NCI-H345 treated with DMSO at 0.1 percent for 48 hours (cell line): Measurements from ENCODE around the gene LEPROT.

Experiments used
- DNase-seq: peaks from one replicate; lab custom pipeline; 2025; ENCODE audit not compliant: unreplicated experiment; lab: John Stamatoyannopoulos, UW

LEPROT gene

DNA sequence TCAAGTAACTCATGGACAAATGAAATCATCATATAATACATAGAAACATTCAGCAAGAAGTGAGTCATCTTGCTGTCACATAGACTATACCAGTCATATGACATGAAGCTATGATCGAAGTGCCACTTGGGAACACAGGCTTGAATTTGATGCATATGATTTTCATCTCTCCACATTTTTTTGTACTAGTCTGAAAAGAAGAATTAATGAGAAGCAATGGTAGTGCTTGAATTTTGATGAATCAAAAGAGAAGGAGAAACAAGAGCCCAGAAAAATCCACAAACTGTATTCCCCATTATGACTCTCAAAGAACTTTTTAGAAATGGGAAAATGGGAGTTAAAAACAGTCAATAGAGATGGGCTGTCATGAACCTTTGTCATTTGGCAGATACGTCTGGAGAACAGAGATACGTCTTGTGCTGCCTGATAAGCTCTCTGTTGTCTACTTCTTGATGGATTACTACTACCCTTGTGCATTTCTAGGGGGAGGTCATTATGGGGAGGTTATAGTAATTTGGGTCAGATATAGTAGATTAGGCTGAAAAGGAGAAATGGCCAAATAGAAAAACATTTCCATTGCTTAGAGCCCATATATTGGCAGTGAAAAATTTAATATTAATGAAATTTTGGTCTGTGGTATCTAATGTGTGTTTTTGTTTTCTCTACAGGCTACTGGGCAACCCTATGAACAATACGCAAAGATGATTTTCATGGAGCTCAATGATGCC is 8.0 kb upstream of the LEPROT start:
- no peak for DNase-seq

DNA sequence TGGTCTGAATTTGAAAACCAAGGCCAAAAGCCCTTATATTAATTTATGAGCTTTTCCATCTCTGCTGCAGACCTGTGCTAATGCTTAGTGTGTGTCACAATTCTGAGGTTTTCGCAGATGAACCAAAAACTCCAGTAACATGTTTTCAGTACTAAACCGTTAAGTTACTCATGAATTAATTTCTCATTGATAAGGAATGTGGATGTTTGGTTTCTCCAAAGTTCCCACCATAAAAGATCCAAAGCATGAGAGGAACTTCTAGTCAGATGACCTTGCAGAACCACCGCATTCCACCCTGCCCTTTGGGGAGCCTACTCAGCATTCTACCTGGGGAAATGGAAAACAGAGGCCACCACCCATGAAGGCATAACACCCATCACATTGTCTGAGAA is 7.5 kb upstream of the LEPROT start:
- DNase-seq = no peak

DNA sequence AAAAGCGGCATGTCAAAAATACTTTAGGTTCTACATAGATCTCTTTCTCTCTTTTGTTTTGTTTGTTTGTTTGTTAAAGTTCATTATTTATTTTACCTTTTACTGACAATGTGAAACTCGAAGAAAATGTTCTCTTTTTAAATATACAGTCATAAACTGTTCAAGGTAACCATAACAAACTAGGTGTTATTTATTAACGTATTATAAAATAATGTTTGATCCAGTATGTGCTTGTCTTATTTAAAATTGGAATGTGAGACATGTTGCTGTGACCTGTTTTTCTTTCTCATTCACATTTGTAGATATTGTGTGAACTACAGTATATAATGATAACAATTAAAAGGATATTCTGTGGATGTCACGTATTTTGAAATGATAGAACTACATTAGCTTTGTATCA is 5.9 kb upstream of the LEPROT start:
- DNase-seq = no peak

DNA sequence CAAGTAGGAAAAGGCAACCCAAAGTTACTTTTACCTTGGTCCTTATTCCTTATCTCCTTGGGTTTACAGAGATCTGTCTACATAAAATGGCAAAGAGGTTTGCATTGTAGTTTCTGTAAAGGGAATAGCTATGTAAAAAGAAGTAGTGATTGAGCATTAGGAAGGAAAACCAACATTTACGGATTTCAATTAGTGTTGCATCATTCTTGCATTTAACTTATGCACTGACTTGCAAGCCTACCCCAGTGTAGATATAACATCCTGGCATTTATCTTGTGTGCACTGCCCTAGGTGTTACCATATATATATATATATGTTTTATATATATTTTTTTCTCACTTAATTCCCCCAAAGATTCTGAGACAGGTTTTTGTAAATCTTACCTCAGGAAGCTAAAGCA is 3.7 kb upstream of the LEPROT start:
- DNase-seq = no peak

DNA sequence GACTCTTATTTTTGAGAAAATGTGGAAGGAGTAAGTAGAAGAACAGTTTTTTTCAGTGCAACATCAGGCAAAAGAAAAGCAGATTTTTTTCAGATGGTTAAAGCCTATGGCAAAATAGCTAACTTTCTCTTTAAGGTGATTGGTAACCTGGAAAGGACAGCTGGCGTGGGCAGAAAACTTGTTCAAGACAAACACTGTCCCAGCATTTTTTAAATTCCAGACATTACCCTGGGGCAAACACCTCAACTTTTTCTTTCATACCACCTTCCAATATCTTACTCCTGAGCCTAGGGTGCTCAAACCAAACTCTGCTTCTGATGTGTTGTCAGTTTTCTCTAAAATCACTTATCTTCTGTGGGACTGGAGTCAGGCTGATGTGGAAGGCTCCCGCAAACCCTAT is 2.7 kb upstream of the LEPROT start:
- no peak for DNase-seq

DNA sequence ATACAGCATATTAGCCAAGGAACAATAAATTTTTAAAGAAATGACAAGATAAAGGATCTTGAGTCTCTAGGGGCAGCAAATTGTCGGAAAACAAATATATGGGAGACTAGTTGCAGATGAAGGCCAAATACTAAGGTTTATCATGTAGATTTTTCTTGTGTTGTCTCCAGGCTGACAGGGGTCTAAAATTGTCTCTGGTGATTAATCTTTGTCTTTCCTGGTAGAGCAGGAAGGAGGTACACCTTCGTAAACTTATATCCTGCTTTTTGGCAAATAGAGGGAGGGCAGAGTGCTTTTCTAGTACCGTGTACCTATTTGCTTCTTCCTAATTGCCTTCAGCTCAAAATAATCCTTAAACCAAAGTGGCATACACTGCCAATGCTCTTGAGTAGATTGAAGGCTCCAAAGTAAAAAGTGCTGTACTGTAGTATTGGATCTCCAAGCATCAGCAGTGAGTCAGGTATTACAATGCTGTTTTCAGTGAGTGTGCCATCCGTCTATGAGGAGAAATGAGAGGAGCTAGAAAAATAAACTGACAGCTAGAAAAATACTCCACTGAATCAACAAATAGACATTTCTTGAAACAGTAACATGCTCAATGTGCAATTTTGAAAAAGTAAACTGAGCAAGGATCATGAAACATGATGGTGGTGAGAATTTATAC is 1.8 kb upstream of the LEPROT start:
- no peak for DNase-seq

DNA sequence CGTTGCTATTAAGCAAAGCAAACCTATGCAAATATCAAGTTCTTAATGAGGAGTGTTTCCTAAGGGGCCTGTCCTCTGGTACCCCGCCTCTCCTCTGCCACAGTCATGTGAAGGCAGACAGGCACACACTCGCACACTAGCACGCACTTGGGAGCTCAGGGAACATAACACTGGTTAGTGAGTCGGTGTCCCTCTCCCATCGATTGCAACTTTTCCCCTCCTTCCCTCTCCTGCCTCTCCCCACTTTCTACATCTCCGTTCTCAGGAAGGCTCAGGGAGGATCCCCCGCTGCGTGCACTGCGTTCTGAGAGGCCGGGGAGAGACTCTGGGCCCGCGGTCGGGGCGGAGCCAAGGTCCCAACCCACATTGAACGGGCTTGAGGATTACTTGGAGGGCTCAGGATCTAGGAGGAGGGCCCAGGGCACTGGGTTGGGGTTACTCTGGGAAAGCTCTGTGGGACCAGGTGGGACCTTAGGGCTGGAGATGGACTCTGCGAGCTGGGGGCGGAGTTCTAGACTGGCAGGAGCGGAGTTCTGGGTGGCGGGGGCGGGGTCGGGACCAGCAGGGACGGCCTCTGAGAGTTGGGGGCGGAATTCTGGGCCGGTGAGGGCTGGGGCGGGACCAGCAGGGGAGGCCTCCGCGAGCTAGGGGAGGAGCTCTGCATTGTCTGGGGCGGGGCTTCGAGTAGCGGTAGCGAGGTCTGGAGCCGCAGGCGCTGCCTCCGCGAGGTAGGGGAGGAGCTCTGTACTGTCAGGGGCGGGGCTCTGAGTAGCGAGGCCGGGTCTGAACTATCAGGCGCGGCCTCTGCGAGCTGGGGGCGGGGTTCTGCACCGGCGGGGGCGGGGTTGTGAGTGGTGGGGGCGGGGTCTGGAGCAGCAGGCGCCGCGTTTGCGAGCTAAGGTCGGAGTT is 533 bp upstream of the LEPROT start:
- peak; percentile 91 for DNase-seq

DNA sequence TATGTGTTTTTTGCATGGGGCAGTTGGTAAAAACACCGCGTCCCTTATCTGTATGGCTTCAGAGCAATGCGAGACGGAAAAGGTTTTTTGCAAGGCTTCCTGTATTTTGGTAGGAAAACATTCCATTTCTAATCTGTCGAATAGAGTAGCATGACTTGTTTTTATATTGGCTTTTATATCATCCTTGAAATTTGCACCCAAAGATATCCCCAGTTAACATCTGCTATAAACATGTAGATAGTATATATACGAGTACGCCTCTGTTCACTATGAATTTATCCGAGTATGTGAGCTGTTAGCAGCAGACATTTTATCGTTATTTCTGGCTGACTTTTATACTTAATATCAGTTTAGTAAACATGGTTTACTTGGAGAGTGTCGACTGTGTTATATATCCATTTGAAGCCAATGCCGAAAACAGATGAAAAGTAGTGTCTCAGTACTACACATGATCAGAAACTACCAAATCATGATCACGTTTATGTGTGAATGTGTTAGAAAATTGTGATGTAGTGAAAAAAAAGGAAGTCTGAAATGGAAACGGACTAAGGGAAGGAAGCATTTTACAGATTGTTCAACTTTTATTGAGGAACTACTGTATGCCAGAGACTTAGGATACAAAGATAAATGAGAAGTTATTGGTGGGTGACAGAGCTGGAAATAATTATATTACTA is 1.0 kb downstream of the LEPROT start:
- DNase-seq = no peak

DNA sequence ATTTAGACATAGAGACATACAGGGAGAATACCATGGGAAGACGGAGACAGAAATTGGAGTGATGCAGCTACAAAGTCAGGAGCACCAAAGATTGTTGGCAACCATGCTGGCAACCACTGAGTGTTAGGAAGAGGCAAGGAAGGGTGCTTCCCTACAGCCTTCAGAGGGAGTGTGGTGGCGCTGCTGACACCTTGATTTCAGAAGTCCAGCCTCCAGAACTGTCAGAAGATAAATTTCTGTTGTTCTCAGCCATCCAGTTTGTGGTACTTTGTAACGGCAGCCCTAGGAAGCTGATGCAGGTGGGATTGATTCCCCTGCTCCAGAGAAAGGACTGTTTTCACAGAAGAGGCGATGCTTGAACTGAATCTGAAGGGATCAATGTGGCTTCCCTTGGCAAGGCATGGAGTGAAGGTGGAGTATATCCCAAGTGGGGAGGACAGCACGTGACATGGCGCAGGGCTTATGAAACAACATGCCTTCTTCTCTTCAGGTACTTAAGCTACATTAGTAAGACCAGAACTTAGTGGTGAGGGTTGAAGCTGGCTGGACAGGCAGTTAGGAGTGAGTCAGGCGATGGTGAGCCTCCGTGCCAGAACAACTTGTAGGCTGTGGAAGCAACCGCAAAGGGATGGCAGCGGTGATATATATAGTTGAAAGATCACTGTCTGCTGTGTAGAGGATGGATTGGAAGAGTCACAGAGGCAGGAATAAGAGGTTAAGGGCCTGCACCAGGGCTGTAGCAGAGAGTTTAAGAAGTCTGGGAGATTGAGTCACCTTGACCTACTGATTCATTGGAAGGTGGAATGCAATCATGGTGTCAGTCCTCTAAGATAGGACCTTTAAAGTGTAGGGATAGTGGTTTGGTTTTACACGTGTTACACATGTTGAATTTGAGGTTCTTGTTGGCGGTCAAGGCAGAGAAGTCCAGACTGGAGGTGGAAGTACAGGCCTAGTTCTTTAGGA is 2.1 kb downstream of the LEPROT start:
- no peak for DNase-seq

DNA sequence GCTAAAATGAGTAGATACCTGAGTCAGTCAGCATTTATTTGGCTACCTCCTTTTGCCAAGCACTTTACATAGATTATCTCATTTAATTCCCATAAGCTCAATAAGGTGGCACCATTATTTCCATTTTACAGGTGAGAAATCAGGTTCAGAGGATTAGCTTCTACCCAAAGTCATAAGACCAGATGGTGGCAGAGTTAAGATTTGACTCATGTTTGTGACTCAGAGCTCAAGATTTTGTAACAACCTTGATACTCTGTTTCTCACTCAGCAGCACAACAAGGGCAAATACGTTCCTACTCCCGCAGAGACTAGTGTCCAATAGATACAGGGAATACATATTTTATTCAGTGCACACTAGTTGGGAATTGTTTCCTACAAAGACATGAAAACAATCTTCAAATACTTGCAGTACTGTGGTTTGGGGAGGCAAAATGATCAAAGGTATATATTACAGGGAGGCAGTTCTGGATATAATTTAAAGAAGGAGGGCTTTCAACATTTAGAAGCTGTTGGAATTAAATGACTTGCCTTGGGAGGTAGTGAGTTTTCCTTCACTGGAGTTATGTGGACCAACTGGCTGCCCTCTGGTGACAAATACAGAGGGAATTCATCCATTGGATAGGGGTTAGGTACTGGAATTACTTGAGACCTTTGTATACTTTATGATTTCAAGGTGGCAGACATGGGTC is 3.6 kb downstream of the LEPROT start:
- DNase-seq = no peak

DNA sequence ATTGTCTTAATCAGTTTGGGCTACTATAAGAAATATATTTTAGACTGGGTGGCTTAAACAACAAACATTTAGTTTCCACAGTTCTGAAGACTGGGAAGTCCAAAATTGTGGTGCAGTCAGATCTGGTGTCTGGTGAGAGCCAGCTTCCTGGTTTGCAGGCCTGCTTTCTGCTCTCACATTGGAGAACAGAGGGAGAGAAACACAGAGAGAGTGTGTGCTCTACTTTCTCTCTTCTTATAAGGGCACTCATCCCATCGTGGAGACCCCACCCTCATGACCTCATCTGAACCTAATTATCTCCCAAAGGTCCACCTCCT is 4.1 kb downstream of the LEPROT start:
- no peak for DNase-seq

DNA sequence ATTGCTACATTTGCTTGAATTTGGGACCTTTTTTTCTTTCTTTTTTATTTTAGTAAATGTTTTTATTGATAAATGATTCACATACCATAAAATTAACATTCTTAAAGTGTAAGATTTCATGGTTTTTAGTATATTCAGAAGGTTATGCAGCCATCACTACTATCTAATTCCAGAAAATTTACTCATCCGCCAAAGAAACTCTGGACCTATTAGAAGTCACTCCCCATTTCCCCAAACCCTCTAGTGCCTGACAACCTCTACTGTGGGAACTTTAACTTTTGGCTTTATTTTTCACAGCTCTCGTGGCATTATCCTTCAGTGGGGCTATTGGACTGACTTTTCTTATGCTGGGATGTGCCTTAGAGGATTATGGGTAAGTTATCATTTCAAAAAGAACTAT is 4.5 kb downstream of the LEPROT start:
- DNase-seq = no peak

DNA sequence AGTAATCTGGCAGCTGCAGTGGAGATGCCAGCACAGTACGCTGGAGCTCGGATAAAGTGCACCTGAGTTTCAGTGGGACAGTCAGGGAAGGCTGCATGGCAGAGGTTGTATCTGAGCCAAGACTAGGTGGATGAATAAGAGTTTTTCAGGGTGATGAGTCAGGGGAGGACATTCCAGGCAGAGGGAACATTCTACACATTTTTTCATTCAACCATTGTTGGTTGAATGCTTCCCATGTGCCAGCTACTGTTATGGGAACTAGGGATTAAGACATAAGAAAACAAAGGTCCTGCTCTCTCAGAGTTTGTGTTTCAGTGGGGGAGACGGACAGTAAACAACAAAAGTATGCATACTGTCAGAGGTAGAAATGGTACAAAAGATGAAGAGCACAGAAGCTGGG is 5.2 kb downstream of the LEPROT start:
- DNase-seq = no peak

DNA sequence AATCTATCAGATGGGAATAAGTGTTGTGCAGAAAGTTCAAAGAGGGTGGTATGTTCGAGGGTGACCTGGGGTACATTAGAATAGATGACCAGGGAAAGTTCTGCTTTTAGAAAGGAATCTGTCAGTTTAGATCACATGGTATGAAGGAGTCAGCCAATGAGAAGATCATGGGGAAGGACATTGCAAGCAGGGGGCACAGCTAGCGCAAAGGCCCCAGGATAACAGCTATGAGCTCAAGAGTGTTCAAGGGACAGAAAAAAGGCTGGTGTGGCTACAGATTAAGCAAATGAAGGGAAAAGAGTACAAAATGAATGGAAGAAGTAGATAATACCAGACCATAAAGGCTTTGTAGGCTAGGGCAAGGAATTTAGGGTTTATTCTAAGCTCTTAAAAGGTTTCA is 8.6 kb downstream of the LEPROT start:
- DNase-seq = no peak

DNA sequence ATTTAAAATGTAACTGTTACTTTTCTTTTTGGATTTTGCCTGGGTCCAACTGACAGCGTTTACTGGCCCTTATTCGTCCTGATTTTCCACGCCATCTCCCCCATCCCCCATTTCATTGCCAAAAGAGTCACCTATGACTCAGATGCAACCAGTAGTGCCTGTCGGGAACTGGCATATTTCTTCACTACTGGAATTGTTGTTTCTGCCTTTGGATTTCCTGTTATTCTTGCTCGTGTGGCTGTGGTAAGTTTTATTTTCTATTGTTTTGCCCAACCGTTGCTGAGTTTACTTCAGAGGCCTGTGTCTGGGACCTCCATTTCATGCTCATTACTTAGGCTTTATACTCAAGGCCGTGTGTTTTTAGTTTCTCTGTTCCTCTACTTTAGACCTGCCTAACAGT is 9.3 kb downstream of the LEPROT start:
- no peak for DNase-seq

DNA sequence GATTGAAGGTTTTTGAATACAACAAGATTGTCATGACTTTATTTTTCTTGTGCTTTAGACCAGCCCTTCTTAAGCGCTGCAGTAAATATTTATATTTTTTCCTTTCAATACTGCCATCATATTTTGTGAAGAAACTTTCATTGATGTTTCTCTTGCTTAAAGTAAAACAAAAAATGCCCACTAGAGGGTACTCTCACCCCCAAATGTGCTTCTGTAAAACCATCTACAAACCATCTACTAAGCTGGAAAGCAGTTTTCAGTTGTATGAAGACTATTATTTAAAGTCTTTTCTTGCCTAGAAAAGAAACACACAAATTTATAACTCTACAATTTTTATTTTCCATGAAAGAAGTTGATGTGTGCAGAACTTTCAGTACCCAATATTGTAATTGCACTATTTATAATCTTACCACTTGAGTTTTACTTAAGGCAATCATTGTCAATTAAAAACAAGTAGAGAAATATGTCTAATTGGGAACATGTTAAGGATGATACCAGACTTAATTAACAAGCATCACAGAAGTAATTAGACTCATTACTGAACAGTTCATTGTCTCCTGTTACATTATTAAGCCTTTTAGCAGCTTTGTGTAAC is 10.7 kb downstream of the LEPROT start:
- DNase-seq = peak; percentile 6

DNA sequence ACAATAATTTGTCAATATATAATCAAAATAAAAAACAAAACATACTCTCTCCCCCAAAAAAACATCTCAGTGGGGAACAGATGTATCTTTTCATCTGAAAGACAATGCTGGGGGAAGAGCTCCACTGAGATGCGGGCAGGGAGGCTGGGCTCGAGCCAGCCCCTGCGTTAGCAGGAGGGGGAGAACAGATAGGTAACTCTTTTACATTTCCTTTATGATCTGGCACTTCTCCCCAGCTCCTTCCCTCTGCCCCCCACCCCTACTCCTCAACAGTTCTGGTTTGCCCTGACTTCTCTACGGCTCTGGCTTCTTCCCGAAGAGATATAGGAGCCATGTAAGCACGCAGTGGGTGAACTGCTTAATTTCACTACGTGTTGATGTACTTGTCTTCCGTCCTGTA is 12.4 kb downstream of the LEPROT start:
- no peak for DNase-seq

DNA sequence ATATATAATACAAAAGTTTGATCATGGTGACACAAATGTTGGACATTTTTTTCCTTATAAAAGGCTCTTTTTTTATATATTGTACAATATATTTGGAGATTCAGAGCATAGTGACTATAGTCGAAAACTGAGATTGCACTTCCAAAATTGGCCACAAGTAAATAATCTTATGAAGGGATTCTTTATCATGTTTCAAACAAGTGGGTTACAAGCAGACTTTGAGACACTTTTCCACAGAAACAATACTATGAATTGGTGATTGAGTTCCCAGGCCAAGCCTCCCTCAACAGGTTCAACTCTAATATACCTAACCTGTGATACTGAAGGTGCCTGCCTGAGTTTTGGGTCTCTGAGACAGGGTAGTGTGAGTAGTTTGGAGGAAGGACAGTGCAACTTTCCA is 13.8 kb downstream of the LEPROT start:
- no peak for DNase-seq

DNA sequence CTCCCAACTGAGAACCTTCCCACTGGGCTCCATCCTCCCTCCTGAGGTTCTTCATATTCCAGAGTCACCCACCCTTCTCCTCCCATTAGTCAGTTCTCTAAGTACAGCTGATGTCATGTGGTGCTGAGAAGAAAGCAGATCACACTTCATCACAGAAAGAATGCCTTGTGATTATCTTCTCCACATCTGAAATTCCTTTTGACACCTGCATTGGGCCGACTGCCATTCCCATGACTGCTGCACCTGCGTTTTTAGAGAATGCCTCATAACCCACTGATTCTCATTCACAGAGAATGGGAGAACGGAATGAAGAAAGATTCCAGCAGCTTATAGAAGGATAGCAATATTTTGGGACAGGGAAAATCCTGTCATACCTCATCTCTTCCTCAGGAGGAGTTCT is 14.3 kb downstream of the LEPROT start:
- DNase-seq = no peak
